Nucleus accumbens (tissue), 56 donors: Measurements from ENCODE around the gene ACACB.

Experiments
- DNase-seq, 56 donors: peaks; one replicate each; lab custom pipeline; 2025; lab: John Stamatoyannopoulos, UW

ACACB gene

GRCh38 chr12:109271418-109271817 is 155.0 kb downstream of the ACACB start:
- no peak for DNase-seq

GRCh38 chr12:109273354-109273753 is 157.0 kb downstream of the ACACB start:
- DNase-seq = no peak

- no peak for DNase-seq
These were observed 158.0 kb downstream of the ACACB start for GRCh38 chr12:109274381-109274780.

GRCh38 chr12:109275173-109275572 is 158.8 kb downstream of the ACACB start:
- DNase-seq = no peak

GRCh38 chr12:109276160-109276559 is 159.8 kb downstream of the ACACB start:
- DNase-seq = no peak

GRCh38 chr12:109277255-109277898 is 161.0 kb downstream of the ACACB start:
- no peak for DNase-seq

- peak in 1 of 56 donors; percentile 1 for DNase-seq
These were observed 161.7 kb downstream of the ACACB start for GRCh38 chr12:109277899-109278762.

GRCh38 chr12:109278912-109279311 is 162.5 kb downstream of the ACACB start:
- no peak for DNase-seq

- DNase-seq = no peak
These were observed 163.1 kb downstream of the ACACB start for GRCh38 chr12:109279525-109279924.

- DNase-seq = no peak
These were observed 165.1 kb downstream of the ACACB start for GRCh38 chr12:109281452-109281851.

GRCh38 chr12:109284392-109284791 is 168.0 kb downstream of the ACACB start:
- DNase-seq = no peak

GRCh38 chr12:109286252-109286651 is 169.9 kb downstream of the ACACB start:
- no peak for DNase-seq

- DNase-seq = no peak
These were observed 170.3 kb downstream of the ACACB start for GRCh38 chr12:109286652-109287051.

GRCh38 chr12:109287181-109287580 is 170.8 kb downstream of the ACACB start:
- no peak for DNase-seq

GRCh38 chr12:109287811-109288469 is 171.6 kb downstream of the ACACB start:
- no peak for DNase-seq

GRCh38 chr12:109288571-109288970 is 172.2 kb downstream of the ACACB start:
- DNase-seq = no peak

- no peak for DNase-seq
These were observed 172.6 kb downstream of the ACACB start for GRCh38 chr12:109289004-109289403.

GRCh38 chr12:109289551-109289950 is 173.2 kb downstream of the ACACB start:
- DNase-seq = no peak

GRCh38 chr12:109290061-109290460 is 173.7 kb downstream of the ACACB start:
- no peak for DNase-seq

- no peak for DNase-seq
These were observed 174.7 kb downstream of the ACACB start for GRCh38 chr12:109291117-109291516.
